DOHH2 (cell line): ENCODE data around the gene DCK.

Experiments used
- H3F3A ChIP-seq: fragments of 200-600 bp; sonication (generic), shearing (Covaris generic); 2 replicates; pipeline ENCODE4 v1.6.0; 2016; ENCODE audit warnings: antibody characterized with exemption, mild to moderate bottlenecking; ENCODE audit not compliant: control insufficient read depth, insufficient read depth
- H3K27ac ChIP-seq: fragments of 200-600 bp; sonication (generic); 2 replicates; pipeline ENCODE4 v1.5.1; 2014; ENCODE audit warnings: low read depth, mild to moderate bottlenecking, low read length, moderate library complexity
- H3K27me3 ChIP-seq: fragments of 200-600 bp; sonication (generic); 2 replicates; pipeline ENCODE4 v1.6.1; 2014; ENCODE audit warnings: mild to moderate bottlenecking, low read length, mixed read lengths; ENCODE audit not compliant: control insufficient read depth
- H3K36me3 ChIP-seq: fragments of 200-600 bp; sonication (generic); 2 replicates; pipeline ENCODE4 v1.6.1; 2014; ENCODE audit warnings: mild to moderate bottlenecking, low read length, moderate library complexity, mixed read lengths; ENCODE audit not compliant: control insufficient read depth
- H3K4me1 ChIP-seq: fragments of 200-600 bp; sonication (generic); 2 replicates; pipeline ENCODE4 v1.6.1; 2014; ENCODE audit warnings: mild to moderate bottlenecking, low read length, mixed read lengths; ENCODE audit not compliant: control insufficient read depth
- H3K4me2 ChIP-seq: fragments of 200-600 bp; sonication (generic); 2 replicates; pipeline ENCODE4 v1.6.0; 2014; ENCODE audit warnings: mild to moderate bottlenecking, low read length, moderate library complexity
- H3K4me3 ChIP-seq: fragments of 200-600 bp; sonication (generic); 2 replicates; pipeline ENCODE4 v1.5.1; 2014; ENCODE audit warnings: mild to moderate bottlenecking, low read length, mixed read lengths
- H3K79me2 ChIP-seq: fragments of 200-600 bp; sonication (generic); 2 replicates; pipeline ENCODE4 v1.6.1; 2014; ENCODE audit warnings: mild to moderate bottlenecking, low read length, mixed read lengths; ENCODE audit not compliant: control insufficient read depth
- H3K9me2 ChIP-seq: fragments of 200-600 bp; sonication (generic); replicated peaks from 2 replicates; pipeline ENCODE4 v1.6.1; 2014; ENCODE audit warnings: mild to moderate bottlenecking, low read length, mixed read lengths; ENCODE audit not compliant: control insufficient read depth
- H3K9me3 ChIP-seq: fragments of 200-600 bp; sonication (generic); 2 replicates; pipeline ENCODE4 v1.6.1; 2014; ENCODE audit warnings: antibody characterized with exemption, low read length, mixed read lengths; ENCODE audit not compliant: control insufficient read depth, insufficient read depth
- H4K20me1 ChIP-seq: fragments of 200-600 bp; sonication (generic); 2 replicates; pipeline ENCODE4 v1.6.0; 2014; ENCODE audit warnings: low read depth, mild to moderate bottlenecking, antibody characterized with exemption, low read length, moderate library complexity; ENCODE audit not compliant: control insufficient read depth, insufficient read depth
- CTCF ChIP-seq: fragments of 200-600 bp; sonication (generic); IDR thresholded peaks from one replicate; pipeline ENCODE4 v1.5.1; 2014; ENCODE audit warnings: antibody characterized with exemption, mild to moderate bottlenecking, low read depth, low read length; ENCODE audit not compliant: poor library complexity, severe bottlenecking
- EZH2phosphoT487 ChIP-seq: fragments of 200-600 bp; sonication (generic); IDR thresholded peaks from 2 replicates; pipeline ENCODE4 v1.6.1; 2017; ENCODE audit warnings: borderline replicate concordance, mild to moderate bottlenecking, antibody characterized with exemption, low read length, moderate library complexity, mixed read lengths

Gene DCK

GRCh38 chr4:70976252-70976651 lies 17.2 kb upstream of the DCK start:
- Histone ChIP-seq H3K27ac (no peak overlapping the region), H3K4me1 (peaks cover 37% of the 10 kb centered on the region), H3K9me3 (no peaks in the 10 kb centered on the region), H3K27me3 (no peaks in the 10 kb centered on the region), H3K36me3 (peaks cover 47% of the 10 kb centered on the region), H3K4me2 (no peak overlapping the region), H3K4me3 (no peak overlapping the region), H4K20me1 (no peaks in the 10 kb centered on the region), H3K79me2 (no peaks in the 10 kb centered on the region; the same call in 1 of the 2 replicates), H3F3A (peaks cover 3% of the 10 kb centered on the region; the same call in 1 of the 2 replicates), H3K9me2 (no peaks in the 10 kb centered on the region)
- no peak for TF ChIP-seq EZH2phosphoT487
- TF ChIP-seq CTCF = no peak

- no peaks in the 10 kb centered on the region for H3K79me2 ChIP-seq
- no peaks in the 10 kb centered on the region for H4K20me1 ChIP-seq
- peaks cover 3% of the 10 kb centered on the region; the same call in 1 of the 2 replicates for H3F3A ChIP-seq
- peaks cover 31% of the 10 kb centered on the region for H3K4me1 ChIP-seq
- H3K9me2 ChIP-seq = no peaks in the 10 kb centered on the region
- no peaks in the 10 kb centered on the region for H3K27me3 ChIP-seq
- peaks cover 34% of the 10 kb centered on the region for H3K36me3 ChIP-seq
- H3K27ac ChIP-seq = peak overlapping the region; percentile 65
- TF ChIP-seq CTCF = no peak
- peak overlapping the region; percentile 69 for H3K4me2 ChIP-seq
- H3K9me3 ChIP-seq = no peaks in the 10 kb centered on the region
- peak overlapping the region; percentile 59 for H3K4me3 ChIP-seq
Measured at GRCh38 chr4:70979445-70980008, 13.9 kb upstream of the DCK start.

- H3F3A ChIP-seq = peaks cover under 1% of the 10 kb centered on the region; the same call in 1 of the 2 replicates
- H3K79me2 ChIP-seq = no peaks in the 10 kb centered on the region
- H3K4me3 ChIP-seq = peak overlapping the region; percentile 59
- H3K27ac ChIP-seq = peak overlapping the region; percentile 65
- H4K20me1 ChIP-seq = no peaks in the 10 kb centered on the region
- H3K27me3 ChIP-seq = no peaks in the 10 kb centered on the region
- TF ChIP-seq CTCF = no peak
- no peak for TF ChIP-seq EZH2phosphoT487
- H3K9me3 ChIP-seq = no peaks in the 10 kb centered on the region
- H3K4me2 ChIP-seq = peak overlapping the region; percentile 69
- no peaks in the 10 kb centered on the region for H3K9me2 ChIP-seq
- H3K4me1 ChIP-seq = peaks cover 31% of the 10 kb centered on the region
- peaks cover 27% of the 10 kb centered on the region for H3K36me3 ChIP-seq
Measured at GRCh38 chr4:70980196-70980595, 13.3 kb upstream of the DCK start.
